K562 (cell line): ENCODE results near the gene ST6GALNAC3. TPM values are rescaled to one million over a fixed set of nuclear protein-coding genes. Genes with fewer than 3 reads are reported as not detected.

Source experiments
- ATAC-seq: fragments of 200-7000 bp; cut with Tn5 transposase; 3 replicates; pipeline ENCODE4 v1.9.1; 2020; ENCODE audit warnings: moderate library complexity
- BruUV-seq: library from RNA; stranded (reverse); fragments of 400-500 nt; replicated peaks from 2 replicates; lab custom pipeline; 2021; lab: Mats Ljungman, UMichigan
- CTCF ChIA-PET: fragments of 300-600 bp; formaldehyde crosslinking; extraction: SDS; loops from one replicate; lab custom pipeline; 2021; ENCODE audit warnings: low intra/inter-chr PET ratio; lab: Yijun Ruan, JAX
- POLR2A ChIA-PET: fragments of 300-600, 350-650 bp; sonication (Branson Sonifier 250); formaldehyde crosslinking; extraction: SDS; loops from one replicate; lab custom pipeline; 2021; ENCODE audit warnings: antibody characterized with exemption, inconsistent platforms; lab: Yijun Ruan, JAX
- DNase-seq, 4 experiments: peaks; one replicate each; pipeline versions ENCODE4 v3.0.0 to v3.0.0-alpha.2; 2011 to 2018; ENCODE audit warnings: low spot score in 3 of 4, mixed read lengths in 3 of 4; ENCODE audit errors: extremely low read depth in 1 of 4
- FAIRE-seq: peaks from 2 replicates; lab custom pipeline; 2011; peaks lifted over from hg19 to GRCh38; lab: Jason Lieb, UNC
- H2AFZ ChIP-seq: 2 replicates; pipeline ENCODE4 v1.6.0; 2011; ENCODE audit warnings: low read depth, low read length, control low read depth, inconsistent platforms
- H3K27ac ChIP-seq: fragments of 200-600 bp; 3 replicates; pipeline ENCODE4 v1.8.0; 2011; ENCODE audit warnings: low read depth, mild to moderate bottlenecking, control low read depth, inconsistent platforms, low read length, moderate library complexity, mixed read lengths; ENCODE audit errors: extremely low read depth
- H3K27me3 ChIP-seq, 2 experiments: fragments of 300-600 bp in 1 of 2; 2 replicates in 1 of 2; 3 replicates in 1 of 2; pipeline versions ENCODE4 v1.6.0 to v1.8.0; 2011; ENCODE audit warnings: inconsistent platforms in 2 of 2, low read length in 2 of 2, mild to moderate bottlenecking in 1 of 2, mixed read lengths in 1 of 2, moderate library complexity in 1 of 2; ENCODE audit not compliant: control insufficient read depth in 2 of 2, insufficient read depth in 2 of 2
- H3K36me3 ChIP-seq: fragments of 300-600 bp; 3 replicates; pipeline ENCODE4 v1.8.0; 2011; ENCODE audit warnings: mild to moderate bottlenecking, low read length, inconsistent platforms; ENCODE audit not compliant: control insufficient read depth, insufficient read depth
- H3K4me1 ChIP-seq, 2 experiments: fragments of 200-600 bp in 1 of 2; replicated peaks in 1 of 2; 2 replicates in 1 of 2; 3 replicates in 1 of 2; pipeline versions ENCODE4 v1.5.1 to v1.8.0; 2011; ENCODE audit warnings: inconsistent platforms in 2 of 2, low read length in 2 of 2, mild to moderate bottlenecking in 1 of 2, mixed read lengths in 1 of 2, moderate library complexity in 1 of 2; ENCODE audit not compliant: control insufficient read depth in 2 of 2, insufficient read depth in 2 of 2
- H3K4me2 ChIP-seq: 2 replicates; pipeline ENCODE4 v1.6.1; 2011; ENCODE audit warnings: low read length, control low read depth, inconsistent platforms, mixed read lengths; ENCODE audit not compliant: insufficient read depth
- H3K4me3 ChIP-seq: fragments of 200-600 bp; sonication (generic), shearing (Covaris generic); 2 replicates; pipeline ENCODE4 v1.5.1; 2016; ENCODE audit warnings: control low read depth, inconsistent platforms
- H3K79me2 ChIP-seq: fragments of 200-600 bp; 3 replicates; pipeline ENCODE4 v1.8.0; 2011; ENCODE audit warnings: low read length, inconsistent platforms; ENCODE audit not compliant: control insufficient read depth, insufficient read depth
- H3K9ac ChIP-seq, 2 experiments: 2 replicates each; pipeline versions ENCODE4 v1.6.0 to v1.6.1; 2011; ENCODE audit warnings: low read depth in 2 of 2, low read length in 2 of 2, control low read depth in 1 of 2, inconsistent platforms in 1 of 2, mild to moderate bottlenecking in 1 of 2, mixed read lengths in 1 of 2; ENCODE audit not compliant: insufficient read depth in 1 of 2
- H3K9me1 ChIP-seq: one replicate; pipeline ENCODE4 v1.6.0; 2011; ENCODE audit warnings: inconsistent platforms, mild to moderate bottlenecking, low read length, moderate library complexity; ENCODE audit not compliant: control insufficient read depth, insufficient read depth
- H3K9me3 ChIP-seq: replicated peaks from 2 replicates; pipeline ENCODE4 v1.5.1; 2011; ENCODE audit warnings: low read depth, low read length, inconsistent platforms; ENCODE audit not compliant: control insufficient read depth, insufficient read depth
- H4K20me1 ChIP-seq: replicated peaks from 2 replicates; pipeline ENCODE4 v1.6.1; 2011; ENCODE audit warnings: low read length, inconsistent platforms, mixed read lengths; ENCODE audit not compliant: control insufficient read depth, insufficient read depth
- BHLHE40 ChIP-seq: IDR thresholded peaks from 2 replicates; pipeline ENCODE4 v1.6.1; 2011; ENCODE audit warnings: low read length, improper control_type of control experiment
- GABPA ChIP-seq: fragments of 200-800 bp; sonication (Bioruptor generic); conservative IDR thresholded peaks from 2 replicates; pipeline ENCODE4 v1.6.1; 2016; ENCODE audit warnings: low read depth, missing genetic modification characterization, missing compliant biosample characterization
- HMG20A ChIP-seq: fragments of 450-650 bp; formaldehyde crosslinking; conservative IDR thresholded peaks from 2 replicates; pipeline ENCODE4 v1.4.0; 2020; ENCODE audit warnings: mild to moderate bottlenecking, mixed read lengths
- KAT8 ChIP-seq: fragments of 450-650 bp; IDR thresholded peaks from 2 replicates; pipeline ENCODE4 v1.6.1; 2016; ENCODE audit warnings: low read depth, mild to moderate bottlenecking
- MAFF ChIP-seq: IDR thresholded peaks from 2 replicates; pipeline ENCODE4 v1.6.1; 2012; ENCODE audit warnings: low read length, improper control_type of control experiment
- NFXL1 ChIP-seq: fragments of 450-650 bp; formaldehyde crosslinking; IDR thresholded peaks from 2 replicates; pipeline ENCODE4 v1.4.0; 2021; ENCODE audit warnings: mild to moderate bottlenecking
- NUFIP1 ChIP-seq: fragments of 450-650 bp; IDR thresholded peaks from 2 replicates; pipeline ENCODE4 v1.6.1; 2018; ENCODE audit not compliant: partially characterized antibody
- RAD21 ChIP-seq, 2 experiments: fragments of 250-450 bp in 1 of 2; fragments of 450-650 bp in 1 of 2; sonication (Bioruptor Pico) in 1 of 2; formaldehyde crosslinking in 1 of 2; IDR thresholded peaks in 1 of 2; conservative IDR thresholded peaks in 1 of 2; 2 replicates each; pipeline versions ENCODE4 v1.4.0 to v1.8.0; 2020 to 2022; ENCODE audit warnings: mild to moderate bottlenecking in 2 of 2, moderate library complexity in 1 of 2
- RNF2 ChIP-seq: sonication (generic); IDR thresholded peaks from 2 replicates; pipeline ENCODE4 v1.6.1; 2016
- SRSF7 ChIP-seq: fragments of 200-400 bp; formaldehyde crosslinking; optimal IDR thresholded peaks from 2 replicates; pipeline ENCODE3; 2017; ENCODE audit warnings: mild to moderate bottlenecking, low read depth, low read length
- ZNF232 ChIP-seq: sonication (generic); formaldehyde crosslinking; IDR thresholded peaks from 2 replicates; pipeline ENCODE4 v1.8.0; 2022; ENCODE audit warnings: mild to moderate bottlenecking, missing genetic modification reagents
- WGBS: fragments of 100-300 bp; shearing (Covaris generic); methylation state at CpG from one replicate; pipeline ENCODE4 v1.1.6; 2016; ENCODE audit warnings: low coverage, mixed read lengths; ENCODE audit not compliant: insufficient coverage; ENCODE audit errors: missing lambda C conversion rate; 5-methylcytosine and 5-hydroxymethylcytosine counted together
- in situ Hi-C: fragments of 300-500 bp; cut with MboI; formaldehyde crosslinking; loops from 4 replicates; pipeline ENCODE4 v1.15.0; 2018; ENCODE audit warnings: inconsistent platforms, mixed read lengths
- intact Hi-C: fragments of 100-400 bp; cut with micrococcal nuclease; formaldehyde crosslinking; loops from 2 replicates; pipeline ENCODE4 v1.14.2; 2022
- polyA plus RNA-seq, 8 experiments: library from polyadenylated mRNA; depleted of rRNA in 4 of 8; stranded (reverse) in 5 of 8; unstranded in 3 of 8; fragments of >200 nt; fragmentation: Nextera tagmentation in 2 of 8; fragmentation: Illumina TruSeq in 1 of 8; extraction: Ambion mirVana in 2 of 8; extraction: Trizol in 1 of 8; gene quantifications; 2 replicates each; pipeline versions ENCODE4 v1.2.1 to v1.2.3, GENCODE V29; 2011 to 2014; ENCODE audit warnings: inconsistent platforms in 1 of 8, missing spikeins in 1 of 8
- total RNA-seq, 7 experiments: library from RNA; depleted of rRNA in 6 of 7; stranded (reverse); fragments of >200 nt in 6 of 7; fragmentation: Illumina TruSeq in 2 of 7; extraction: Trizol in 2 of 7; gene quantifications; 2 replicates each; pipeline versions ENCODE4 v1.2.1 to v1.2.3, GENCODE V29; 2011 to 2021; ENCODE audit warnings: low replicate concordance in 1 of 7
- TF ChIP-seq, protein P1 (sequence below), 3 experiments: IDR thresholded peaks in 2 of 3; conservative IDR thresholded peaks in 1 of 3; 2 replicates each; pipeline ENCODE4 v1.5.1; 2011 to 2012; ENCODE audit warnings: low read length in 3 of 3, mild to moderate bottlenecking in 3 of 3, control low read depth in 2 of 3, improper control_type of control experiment in 1 of 3, inconsistent platforms in 1 of 3, low read depth in 1 of 3, mixed read lengths in 1 of 3, moderate library complexity in 1 of 3; ENCODE audit not compliant: insufficient read depth in 2 of 3
- TF ChIP-seq, protein P2 (sequence below): fragments of 250-450 bp; sonication (Bioruptor Pico); IDR thresholded peaks from 2 replicates; pipeline ENCODE4 v1.4.0; 2020; ENCODE audit warnings: borderline replicate concordance

ST6GALNAC3 gene
- total and polyA plus RNA-seq, 9 of the 15 experiments (the other 6 are each of a cell fraction or from before 2014, with no cell fraction given): 0.04 to 0.29 (median 0.18) TPM; not detected in 6

DNA sequence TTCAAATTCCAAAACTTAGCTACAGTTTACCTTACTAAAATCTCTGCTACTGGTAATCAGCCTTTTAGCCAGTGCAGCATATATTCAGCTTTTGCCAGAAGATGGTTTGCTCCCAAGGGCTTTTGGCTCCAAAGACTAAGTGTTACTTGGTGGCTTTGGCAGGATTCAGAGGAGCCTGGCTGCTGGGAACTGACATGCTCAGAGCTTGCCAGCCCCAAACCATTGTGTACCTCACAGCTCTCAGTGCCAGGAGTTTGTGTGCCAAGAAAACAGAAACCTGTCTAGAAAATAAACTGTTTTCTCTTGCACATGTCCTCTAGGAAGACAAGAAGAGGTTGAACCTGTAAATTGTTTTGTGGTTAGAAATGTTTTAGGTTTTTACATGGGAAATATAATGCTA lies 315.9 kb downstream of the ST6GALNAC3 start:
- Histone ChIP-seq H3K9me3 (no peaks in the 10 kb centered on the region), H3K9ac (no peak overlapping the region), H3K4me2 (no peak overlapping the region), H4K20me1 (no peaks in the 10 kb centered on the region), H3K9me1 (no peaks in the 10 kb centered on the region), H3K36me3 (no peaks in the 10 kb centered on the region), H3K4me3 (no peak overlapping the region), H3K27ac (no peak overlapping the region), H2AFZ (no peak overlapping the region), H3K79me2 (no peaks in the 10 kb centered on the region), H3K27me3 (no peaks in the 10 kb centered on the region), H3K4me1 (no peaks in the 10 kb centered on the region)
- DNase-seq: no peak
- ATAC-seq: no peak
- in situ Hi-C loops: no loop called here
- no TSS peak for BruUV-seq
- TF ChIP-seq HMG20A (CRISPR knock-in tag): no peak
- no peak for TF ChIP-seq NFXL1 (CRISPR knock-in tag)
- TF ChIP-seq, protein P1, sequence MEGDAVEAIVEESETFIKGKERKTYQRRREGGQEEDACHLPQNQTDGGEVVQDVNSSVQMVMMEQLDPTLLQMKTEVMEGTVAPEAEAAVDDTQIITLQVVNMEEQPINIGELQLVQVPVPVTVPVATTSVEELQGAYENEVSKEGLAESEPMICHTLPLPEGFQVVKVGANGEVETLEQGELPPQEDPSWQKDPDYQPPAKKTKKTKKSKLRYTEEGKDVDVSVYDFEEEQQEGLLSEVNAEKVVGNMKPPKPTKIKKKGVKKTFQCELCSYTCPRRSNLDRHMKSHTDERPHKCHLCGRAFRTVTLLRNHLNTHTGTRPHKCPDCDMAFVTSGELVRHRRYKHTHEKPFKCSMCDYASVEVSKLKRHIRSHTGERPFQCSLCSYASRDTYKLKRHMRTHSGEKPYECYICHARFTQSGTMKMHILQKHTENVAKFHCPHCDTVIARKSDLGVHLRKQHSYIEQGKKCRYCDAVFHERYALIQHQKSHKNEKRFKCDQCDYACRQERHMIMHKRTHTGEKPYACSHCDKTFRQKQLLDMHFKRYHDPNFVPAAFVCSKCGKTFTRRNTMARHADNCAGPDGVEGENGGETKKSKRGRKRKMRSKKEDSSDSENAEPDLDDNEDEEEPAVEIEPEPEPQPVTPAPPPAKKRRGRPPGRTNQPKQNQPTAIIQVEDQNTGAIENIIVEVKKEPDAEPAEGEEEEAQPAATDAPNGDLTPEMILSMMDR (IDR thresholded peaks at IDR 0.05 in 2 of 3, conservative IDR thresholded peaks at IDR 0.05 in 1 of 3; ENCODE audit: insufficient read depth in 2 of 3, low read depth in 1 of 3, low read length in 3 of 3): no peak
- TF ChIP-seq MAFF: no peak
- no peak for TF ChIP-seq RNF2
- no peak for FAIRE-seq
- POLR2A ChIA-PET: no interaction called here
- intact Hi-C loops: no loop called here
- CTCF ChIA-PET: no interaction called here

DNA sequence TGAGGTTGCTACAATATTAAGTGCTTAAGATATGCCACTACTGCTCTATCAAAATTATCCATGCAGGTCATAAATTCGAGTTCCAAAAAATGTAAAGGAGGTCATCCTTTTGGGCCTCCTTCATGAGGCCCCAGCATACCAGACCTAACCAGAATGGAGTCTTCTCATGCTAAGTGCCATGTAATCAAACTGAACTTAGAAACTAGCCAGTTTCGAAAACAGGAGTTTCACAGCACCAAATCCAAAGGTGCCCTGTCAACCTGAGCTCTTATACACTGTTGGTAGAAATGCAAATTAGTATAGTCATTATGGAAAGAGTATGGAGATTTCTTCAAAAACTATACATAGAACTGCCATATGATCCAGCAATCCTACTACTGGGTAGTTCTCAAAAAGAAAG lies 320.5 kb downstream of the ST6GALNAC3 start:
- no peak for TF ChIP-seq SRSF7
- no peak for TF ChIP-seq NUFIP1
- TF ChIP-seq BHLHE40: no peak
- no peak for TF ChIP-seq GABPA (tag)
- no peak for TF ChIP-seq ZNF232 (CRISPR knock-in tag)
- no peak for TF ChIP-seq KAT8
- TF ChIP-seq, protein P2, sequence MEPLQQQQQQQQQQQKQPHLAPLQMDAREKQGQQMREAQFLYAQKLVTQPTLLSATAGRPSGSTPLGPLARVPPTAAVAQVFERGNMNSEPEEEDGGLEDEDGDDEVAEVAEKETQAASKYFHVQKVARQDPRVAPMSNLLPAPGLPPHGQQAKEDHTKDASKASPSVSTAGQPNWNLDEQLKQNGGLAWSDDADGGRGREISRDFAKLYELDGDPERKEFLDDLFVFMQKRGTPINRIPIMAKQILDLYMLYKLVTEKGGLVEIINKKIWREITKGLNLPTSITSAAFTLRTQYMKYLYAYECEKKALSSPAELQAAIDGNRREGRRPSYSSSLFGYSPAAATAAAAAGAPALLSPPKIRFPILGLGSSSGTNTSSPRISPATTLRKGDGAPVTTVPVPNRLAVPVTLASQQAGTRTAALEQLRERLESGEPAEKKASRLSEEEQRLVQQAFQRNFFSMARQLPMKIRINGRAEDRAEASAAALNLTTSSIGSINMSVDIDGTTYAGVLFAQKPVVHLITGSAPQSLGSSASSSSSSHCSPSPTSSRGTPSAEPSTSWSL (CRISPR knock-in tag): no peak
- TF ChIP-seq RAD21 (CRISPR knock-in tag; conservative IDR thresholded peaks at IDR 0.05 in 1 of 2, IDR thresholded peaks at IDR 0.05 in 1 of 2): no peak
- no peaks in the 10 kb centered on the region for H3K36me3 ChIP-seq
- no peaks in the 10 kb centered on the region for H3K79me2 ChIP-seq
- no peaks in the 10 kb centered on the region for H4K20me1 ChIP-seq
- H3K4me2 ChIP-seq: no peak overlapping the region
- H3K27me3 ChIP-seq: no peaks in the 10 kb centered on the region
- no peak overlapping the region for H3K27ac ChIP-seq
- ChIA-PET CTCF (no interaction called here), POLR2A (no interaction called here)
- ATAC-seq: no peak
- intact Hi-C loops: no loop called here
- no peaks in the 10 kb centered on the region for H3K9me1 ChIP-seq
- in situ Hi-C loops: no loop called here
- WGBS: 0% methylated on average over 2 of the region's 2 CpGs
- no peak overlapping the region for H2AFZ ChIP-seq
- H3K4me1 ChIP-seq: no peaks in the 10 kb centered on the region
- H3K4me3 ChIP-seq: no peak overlapping the region
- no peak overlapping the region for H3K9ac ChIP-seq
- H3K9me3 ChIP-seq: no peaks in the 10 kb centered on the region
- no peak for FAIRE-seq
- no TSS peak for BruUV-seq
- DNase-seq: no peak
